GM21381 (cell line): Measurements from ENCODE around the gene TUG1.

Experiments used
- ATAC-seq: cut with Tn5 transposase; IDR thresholded peaks from one replicate; pipeline ENCODE4 v1.9.1; 2021; ENCODE audit warnings: mild to moderate bottlenecking, moderate library complexity; ENCODE audit not compliant: unreplicated experiment

Gene TUG1

DNA sequence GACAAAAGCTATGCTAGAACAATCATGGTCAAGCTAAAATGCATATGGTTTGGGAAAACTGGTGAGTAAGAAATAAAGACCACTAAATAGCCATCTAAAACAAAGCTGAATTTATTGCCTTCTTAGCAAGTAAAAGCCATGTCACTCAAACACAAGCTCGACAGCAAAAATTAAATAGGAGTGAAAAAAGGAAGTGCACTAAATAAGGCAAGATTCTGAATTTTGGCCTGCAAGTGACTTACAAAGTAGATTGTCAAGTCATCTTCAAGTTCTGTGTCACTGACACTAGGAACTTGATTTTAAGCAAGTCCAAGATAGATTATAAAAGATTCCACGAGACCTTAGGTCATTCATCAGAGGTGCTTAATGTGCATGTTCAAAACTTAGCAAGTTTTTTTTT, 27.4 kb downstream of the TUG1 start:
- ATAC-seq, result no peak

DNA sequence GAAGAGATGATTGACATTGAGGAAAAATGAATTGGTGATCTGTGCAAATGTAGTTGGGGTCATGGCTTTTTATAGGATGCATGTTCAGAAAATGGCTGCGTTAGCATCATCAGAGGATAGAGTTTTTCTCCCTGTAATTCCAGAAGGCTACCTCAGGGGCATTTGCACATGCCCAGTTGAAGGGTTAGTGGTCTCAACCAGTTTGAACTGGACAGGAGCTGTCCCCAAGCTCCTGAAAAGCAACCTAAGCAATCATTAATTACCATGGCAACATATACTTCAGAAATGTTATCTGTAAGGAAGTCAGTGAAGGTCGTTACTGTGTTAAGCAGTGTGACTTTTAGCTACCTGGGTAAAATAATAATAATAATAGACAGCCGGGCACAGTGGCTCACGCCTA, 29.3 kb downstream of the TUG1 start:
- ATAC-seq, result no peak

DNA sequence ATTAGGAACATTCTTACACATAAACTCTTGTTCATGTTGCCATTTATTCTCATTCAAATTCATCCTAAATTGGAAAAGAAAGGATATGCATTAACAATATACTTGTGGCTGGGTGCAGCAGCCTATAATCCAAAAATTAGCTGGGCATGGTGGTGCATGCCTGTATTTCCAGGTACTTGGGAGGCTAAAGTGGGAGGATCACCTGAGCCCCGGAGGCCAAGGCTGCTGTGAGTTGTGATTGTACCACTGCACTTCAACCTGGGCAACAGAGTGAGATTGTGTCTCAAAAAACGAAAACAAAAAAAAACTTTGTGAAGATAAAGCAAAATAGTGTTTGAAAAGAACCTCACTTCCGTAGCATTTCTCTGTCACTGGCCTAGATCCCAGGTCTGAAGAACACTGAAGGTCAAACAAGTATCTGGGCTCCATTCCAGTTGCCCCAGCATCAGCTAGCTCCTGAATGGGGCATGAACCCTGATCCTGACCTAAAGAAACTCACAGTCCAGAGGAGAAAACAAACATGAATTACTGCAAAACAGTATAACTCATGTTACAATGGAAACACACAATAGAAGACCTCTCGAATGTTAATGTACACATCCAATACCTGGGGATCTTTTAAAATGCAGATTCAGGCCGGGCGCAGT, 32.2 kb downstream of the TUG1 start:
- ATAC-seq, result no peak

DNA sequence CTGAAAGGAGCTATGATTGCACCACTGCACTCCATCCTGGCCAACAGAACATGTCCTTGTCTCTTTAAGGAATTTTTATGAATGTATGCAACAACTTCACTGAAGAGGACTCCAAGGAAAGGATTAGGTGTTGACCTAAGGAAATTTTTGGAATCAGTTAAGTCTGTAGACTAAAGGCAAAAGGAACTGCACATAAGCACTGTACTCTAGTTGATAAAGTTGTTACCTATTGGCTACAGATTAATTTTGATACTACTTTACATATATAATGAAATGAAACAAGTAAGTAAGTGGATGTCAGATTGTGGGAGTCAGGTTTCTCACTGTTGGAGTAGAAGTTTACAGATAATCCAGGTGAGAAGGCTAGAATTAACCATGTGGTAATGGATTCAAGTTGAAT, 36.5 kb downstream of the TUG1 start:
- ATAC-seq, result no peak

DNA sequence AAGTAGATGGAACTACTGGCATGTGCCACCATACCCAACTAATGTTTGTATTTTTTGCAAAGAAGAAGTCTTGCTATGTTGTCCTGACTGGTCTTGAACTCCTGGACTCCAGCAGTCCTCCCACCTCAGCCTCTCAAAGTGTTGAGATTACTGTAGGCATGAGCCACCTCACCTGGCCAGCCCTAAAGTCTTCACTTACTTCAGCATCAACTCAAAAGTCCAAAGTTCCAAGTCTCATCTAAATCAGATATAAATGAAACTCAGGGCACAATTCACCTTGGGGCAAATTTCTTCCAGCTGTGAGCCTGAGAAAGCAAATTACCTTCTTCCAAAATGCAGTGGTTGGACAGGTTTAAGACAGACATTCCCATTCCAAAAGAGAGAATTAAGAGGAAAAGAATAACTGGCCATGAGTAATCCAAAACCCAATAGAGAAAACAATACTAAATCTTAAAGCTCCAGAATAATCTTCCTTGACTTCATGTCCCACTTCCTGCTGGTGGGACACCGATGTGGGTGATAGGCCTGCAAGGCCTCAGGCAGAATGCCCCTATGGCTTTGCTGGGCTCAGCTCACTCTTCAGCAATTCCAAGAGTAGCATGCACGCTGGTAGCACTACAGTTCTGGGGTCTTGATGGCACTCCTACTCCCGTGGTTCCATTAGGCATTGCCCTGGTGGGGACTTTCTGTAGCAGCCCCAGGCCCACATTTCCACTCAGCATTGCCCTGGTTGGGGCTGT, 50.3 kb downstream of the TUG1 start:
- no peak for ATAC-seq

DNA sequence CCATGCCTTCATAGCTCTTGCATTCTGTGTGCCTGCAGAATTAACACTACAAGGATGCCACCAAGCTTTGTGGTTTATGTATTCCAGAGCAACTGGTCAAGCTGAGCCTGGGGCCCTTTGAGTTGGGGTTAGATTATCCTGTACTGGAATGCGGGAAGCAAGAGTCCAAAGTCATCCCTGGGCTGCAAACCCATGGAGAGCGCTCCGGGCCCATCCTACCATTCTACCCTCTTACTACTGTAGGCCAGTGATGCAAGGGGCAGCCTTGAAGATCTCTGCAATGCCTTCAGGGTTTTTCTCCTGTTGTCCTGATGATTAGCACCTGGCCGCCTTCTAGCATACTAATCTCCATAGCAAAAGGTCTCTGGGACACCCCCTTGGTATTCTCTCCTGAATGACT, 51.3 kb downstream of the TUG1 start:
- ATAC-seq, result no peak

DNA sequence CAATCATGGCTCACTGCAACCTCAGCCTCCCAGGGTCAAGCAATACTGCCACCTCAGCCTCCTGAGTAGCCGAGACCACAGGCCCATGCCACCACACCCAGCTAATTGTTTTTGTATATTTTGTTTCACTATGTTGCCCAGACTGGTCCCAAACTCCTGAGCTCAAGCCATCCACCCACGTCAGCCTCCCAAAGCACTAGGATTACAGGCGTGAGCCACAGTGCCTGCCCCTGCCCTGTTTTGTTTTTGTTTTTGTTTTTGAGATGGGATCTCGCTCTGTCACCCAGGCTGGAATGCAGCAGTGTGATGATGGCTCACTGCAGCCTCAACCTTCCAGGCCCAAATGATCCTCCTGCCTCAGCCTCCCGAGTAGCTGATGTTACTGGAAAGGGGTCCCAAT, 53.5 kb downstream of the TUG1 start:
- no peak for ATAC-seq
